Tibial nerve (tissue), 4 donors: ENCODE data around the gene CHSY3.

Experiments
- EP300 ChIP-seq, 2 donors: sonication (generic); formaldehyde crosslinking; IDR thresholded peaks; one replicate each; pipeline ENCODE4 v1.6.1; 2017; ENCODE audit warnings: antibody characterized with exemption in 2 of 2, mild to moderate bottlenecking in 1 of 2
- POLR2A ChIP-seq, 2 donors: fragments of 450-650 bp; IDR thresholded peaks; one replicate each; pipeline ENCODE4 v1.6.1; 2017; ENCODE audit warnings: antibody characterized with exemption in 2 of 2, mild to moderate bottlenecking in 2 of 2, moderate library complexity in 2 of 2
- TF ChIP-seq, protein P1 (sequence below), 5 experiments: fragments of 200-600 bp in 3 of 5; fragments of 450-650 bp in 2 of 5; sonication (generic) in 3 of 5; IDR thresholded peaks; one replicate each; pipeline ENCODE4 v1.5.1; 2016 to 2019; ENCODE audit warnings: antibody characterized with exemption in 5 of 5, mild to moderate bottlenecking in 3 of 5, moderate library complexity in 2 of 5

DNA sequence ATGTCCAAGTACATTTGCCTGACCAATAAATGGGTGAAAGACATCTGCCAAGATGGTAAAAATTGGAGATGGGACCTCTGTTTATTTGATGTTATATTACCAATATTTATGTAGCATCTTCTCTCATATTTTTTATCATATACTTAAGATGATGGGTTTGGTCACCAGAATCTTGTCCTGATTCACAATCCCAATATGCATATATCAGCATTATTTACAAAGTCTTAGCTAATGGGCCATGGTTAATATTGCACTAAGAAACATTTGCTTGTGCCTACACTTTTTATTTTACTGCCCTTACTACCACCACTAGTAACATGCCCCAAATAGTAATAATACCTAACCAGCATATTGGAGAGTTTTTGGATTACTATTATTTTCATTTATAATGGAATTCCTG lies 116.7 kb downstream of the CHSY3 start:
- TF ChIP-seq, protein P1, sequence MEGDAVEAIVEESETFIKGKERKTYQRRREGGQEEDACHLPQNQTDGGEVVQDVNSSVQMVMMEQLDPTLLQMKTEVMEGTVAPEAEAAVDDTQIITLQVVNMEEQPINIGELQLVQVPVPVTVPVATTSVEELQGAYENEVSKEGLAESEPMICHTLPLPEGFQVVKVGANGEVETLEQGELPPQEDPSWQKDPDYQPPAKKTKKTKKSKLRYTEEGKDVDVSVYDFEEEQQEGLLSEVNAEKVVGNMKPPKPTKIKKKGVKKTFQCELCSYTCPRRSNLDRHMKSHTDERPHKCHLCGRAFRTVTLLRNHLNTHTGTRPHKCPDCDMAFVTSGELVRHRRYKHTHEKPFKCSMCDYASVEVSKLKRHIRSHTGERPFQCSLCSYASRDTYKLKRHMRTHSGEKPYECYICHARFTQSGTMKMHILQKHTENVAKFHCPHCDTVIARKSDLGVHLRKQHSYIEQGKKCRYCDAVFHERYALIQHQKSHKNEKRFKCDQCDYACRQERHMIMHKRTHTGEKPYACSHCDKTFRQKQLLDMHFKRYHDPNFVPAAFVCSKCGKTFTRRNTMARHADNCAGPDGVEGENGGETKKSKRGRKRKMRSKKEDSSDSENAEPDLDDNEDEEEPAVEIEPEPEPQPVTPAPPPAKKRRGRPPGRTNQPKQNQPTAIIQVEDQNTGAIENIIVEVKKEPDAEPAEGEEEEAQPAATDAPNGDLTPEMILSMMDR (IDR thresholded peaks at IDR 0.05), result no peak
- TF ChIP-seq POLR2A (IDR thresholded peaks at IDR 0.05) (no peak), EP300 (IDR thresholded peaks at IDR 0.05) (no peak)
